ENCODE results near the gene FITM1.

DNA sequence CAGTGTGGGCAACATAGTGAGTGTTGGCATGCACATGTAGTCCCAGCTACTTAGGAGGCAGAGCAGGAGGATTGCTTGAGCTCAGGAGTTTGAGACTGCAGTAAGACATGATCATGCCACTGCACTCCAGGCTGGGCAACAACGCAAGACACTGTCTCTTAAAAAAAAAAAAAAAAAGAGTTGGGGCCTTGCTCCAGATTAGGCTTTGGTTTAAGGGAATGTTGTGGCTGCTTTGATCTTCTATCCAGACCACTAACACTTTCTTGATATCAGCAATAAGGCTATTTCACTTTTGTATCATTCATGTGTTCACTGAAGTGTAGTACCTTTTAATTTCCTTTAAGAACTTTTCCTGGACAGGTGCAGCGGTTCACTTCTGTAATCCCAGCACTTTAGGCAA, 2.8 kb upstream of the FITM1 start:
- TF ChIP-seq, protein P1, sequence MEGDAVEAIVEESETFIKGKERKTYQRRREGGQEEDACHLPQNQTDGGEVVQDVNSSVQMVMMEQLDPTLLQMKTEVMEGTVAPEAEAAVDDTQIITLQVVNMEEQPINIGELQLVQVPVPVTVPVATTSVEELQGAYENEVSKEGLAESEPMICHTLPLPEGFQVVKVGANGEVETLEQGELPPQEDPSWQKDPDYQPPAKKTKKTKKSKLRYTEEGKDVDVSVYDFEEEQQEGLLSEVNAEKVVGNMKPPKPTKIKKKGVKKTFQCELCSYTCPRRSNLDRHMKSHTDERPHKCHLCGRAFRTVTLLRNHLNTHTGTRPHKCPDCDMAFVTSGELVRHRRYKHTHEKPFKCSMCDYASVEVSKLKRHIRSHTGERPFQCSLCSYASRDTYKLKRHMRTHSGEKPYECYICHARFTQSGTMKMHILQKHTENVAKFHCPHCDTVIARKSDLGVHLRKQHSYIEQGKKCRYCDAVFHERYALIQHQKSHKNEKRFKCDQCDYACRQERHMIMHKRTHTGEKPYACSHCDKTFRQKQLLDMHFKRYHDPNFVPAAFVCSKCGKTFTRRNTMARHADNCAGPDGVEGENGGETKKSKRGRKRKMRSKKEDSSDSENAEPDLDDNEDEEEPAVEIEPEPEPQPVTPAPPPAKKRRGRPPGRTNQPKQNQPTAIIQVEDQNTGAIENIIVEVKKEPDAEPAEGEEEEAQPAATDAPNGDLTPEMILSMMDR (IDR thresholded peaks at IDR 0.05) = no peak
- no peak for TF ChIP-seq ZFX (IDR thresholded peaks at IDR 0.05; ENCODE audit: borderline replicate concordance)

Measured in 22Rv1 (cell line).